Stimulated activated CD4-positive, alpha-beta T cell treated with anti-CD3 and anti-CD28 coated beads, Interleukin-2, amount 100 ng/mL, for 4 hours (primary cell): ENCODE measurements around the gene C4A.
"Not testable (repeated sequence)": the region's sequence is repeated elsewhere in the genome, so short reads cannot be mapped to it uniquely, and the experiment has no call there.

Source experiments
- DNase-seq: peaks from one replicate; pipeline ENCODE4 v3.0.0-alpha.2; 2020; ENCODE audit warnings: low read depth

The C4A gene

DNA sequence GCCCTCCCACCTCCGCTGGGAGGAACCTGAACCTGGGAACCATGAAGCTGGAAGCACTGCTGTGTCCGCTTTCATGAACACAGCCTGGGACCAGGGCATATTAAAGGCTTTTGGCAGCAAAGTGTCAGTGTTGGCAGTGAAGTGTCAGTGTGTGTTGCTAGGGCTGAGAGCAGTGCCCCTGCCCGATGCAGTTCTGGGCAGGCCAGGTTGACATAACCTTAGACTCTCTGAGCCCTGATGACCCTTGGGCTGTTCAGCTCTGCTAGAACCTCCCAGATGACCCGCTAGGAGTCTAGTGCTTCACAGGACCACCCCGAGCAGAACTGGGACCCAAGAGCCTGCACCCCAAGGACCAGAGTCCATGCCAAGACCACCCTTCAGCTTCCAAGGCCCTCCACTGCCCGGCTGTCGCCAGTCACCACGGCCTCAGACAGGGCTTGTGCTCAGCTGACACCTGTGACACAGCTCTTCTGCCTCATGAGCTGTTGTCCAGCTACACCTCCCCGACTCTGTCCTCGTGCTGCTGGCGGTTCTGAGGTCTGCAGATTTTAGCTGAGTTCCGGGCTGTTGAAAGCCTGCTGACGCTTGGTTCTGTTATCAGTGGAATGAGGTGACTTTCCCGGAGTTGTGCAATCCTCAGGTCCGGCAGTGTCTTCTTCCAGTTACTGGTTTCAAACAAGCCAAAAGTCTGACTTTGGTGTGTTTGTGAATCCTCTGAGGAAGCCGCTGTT lies 53.6 kb downstream of the C4A start:
- not testable (repeated sequence) for DNase-seq

DNA sequence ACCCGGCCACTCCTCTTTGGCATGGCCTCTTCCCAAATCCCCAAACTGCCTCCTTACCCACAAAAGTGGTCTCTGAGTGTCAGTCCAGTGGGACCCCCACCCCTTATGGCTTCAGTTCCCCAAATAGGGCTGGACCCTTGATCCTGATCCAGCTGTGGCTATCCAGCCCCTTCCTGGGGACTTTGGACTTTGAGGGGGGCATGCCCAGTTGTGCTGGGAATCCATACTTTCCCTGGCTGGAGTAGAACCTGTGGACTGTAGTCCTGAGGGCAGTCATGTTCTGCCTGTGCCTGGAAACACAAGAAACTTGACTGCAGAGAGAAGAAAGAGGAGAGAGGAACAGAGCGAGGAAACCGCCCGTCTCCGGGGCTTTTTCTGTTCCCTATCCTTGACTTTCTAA lies 55.3 kb downstream of the C4A start:
- not testable (repeated sequence) for DNase-seq

DNA sequence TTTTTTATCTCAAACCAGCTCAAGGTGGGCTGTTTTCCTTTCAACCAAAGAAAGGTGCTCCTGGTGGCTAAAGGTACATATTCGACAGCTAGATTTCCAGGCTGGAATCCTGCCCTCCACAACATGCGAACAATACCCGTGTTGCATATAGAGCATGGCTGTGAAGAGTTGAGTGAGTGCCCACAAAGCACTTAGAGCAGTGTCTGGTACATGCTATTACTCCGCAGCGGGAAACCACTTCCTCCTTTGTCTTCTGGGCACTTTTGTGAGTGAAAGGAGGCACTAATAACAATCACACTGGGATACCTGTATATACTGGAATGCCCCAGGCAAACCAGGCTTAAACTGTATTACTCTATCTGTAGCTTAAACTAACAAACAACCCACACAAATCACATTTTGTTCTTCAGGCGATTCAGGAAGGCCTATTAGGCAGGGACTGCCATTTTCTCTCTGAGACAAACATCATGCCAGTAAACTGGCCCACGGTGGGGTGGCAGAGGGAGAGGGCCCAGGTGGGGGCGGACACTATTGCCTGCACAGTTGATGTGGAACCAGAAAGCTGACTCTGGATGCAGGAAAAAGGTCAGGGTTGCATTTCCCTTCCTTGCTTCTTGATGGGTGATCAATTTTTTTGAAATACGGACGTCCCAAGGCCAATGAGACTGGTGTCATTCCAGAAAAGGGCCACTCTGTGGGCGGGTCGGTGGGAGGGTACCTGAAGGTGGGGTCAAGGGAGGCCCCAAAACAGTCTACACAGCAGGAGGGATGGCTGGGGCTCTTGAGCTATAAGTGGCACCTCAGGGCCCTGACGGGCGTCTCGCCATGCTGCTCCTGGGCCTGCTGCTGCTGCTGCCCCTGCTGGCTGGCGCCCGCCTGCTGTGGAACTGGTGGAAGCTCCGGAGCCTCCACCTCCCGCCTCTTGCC lies 56.0 kb downstream of the C4A start, which contains the start of gene CYP21A2:
Gene CYP21A2 (plus strand): TSS at position 818 of the 927 bp plus-strand sequence. CDS start 8 bp downstream, at position 826.
- not testable (repeated sequence) for DNase-seq

DNA sequence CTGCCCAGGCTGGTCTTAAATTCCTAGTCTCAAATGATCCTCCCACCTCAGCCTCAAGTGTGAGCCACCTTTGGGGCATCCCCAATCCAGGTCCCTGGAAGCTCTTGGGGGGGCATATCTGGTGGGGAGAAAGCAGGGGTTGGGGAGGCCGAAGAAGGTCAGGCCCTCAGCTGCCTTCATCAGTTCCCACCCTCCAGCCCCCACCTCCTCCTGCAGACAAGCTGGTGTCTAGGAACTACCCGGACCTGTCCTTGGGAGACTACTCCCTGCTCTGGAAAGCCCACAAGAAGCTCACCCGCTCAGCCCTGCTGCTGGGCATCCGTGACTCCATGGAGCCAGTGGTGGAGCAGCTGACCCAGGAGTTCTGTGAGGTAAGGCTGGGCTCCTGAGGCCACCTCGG lies 57.0 kb downstream of the C4A start:
- DNase-seq = not testable (repeated sequence)

DNA sequence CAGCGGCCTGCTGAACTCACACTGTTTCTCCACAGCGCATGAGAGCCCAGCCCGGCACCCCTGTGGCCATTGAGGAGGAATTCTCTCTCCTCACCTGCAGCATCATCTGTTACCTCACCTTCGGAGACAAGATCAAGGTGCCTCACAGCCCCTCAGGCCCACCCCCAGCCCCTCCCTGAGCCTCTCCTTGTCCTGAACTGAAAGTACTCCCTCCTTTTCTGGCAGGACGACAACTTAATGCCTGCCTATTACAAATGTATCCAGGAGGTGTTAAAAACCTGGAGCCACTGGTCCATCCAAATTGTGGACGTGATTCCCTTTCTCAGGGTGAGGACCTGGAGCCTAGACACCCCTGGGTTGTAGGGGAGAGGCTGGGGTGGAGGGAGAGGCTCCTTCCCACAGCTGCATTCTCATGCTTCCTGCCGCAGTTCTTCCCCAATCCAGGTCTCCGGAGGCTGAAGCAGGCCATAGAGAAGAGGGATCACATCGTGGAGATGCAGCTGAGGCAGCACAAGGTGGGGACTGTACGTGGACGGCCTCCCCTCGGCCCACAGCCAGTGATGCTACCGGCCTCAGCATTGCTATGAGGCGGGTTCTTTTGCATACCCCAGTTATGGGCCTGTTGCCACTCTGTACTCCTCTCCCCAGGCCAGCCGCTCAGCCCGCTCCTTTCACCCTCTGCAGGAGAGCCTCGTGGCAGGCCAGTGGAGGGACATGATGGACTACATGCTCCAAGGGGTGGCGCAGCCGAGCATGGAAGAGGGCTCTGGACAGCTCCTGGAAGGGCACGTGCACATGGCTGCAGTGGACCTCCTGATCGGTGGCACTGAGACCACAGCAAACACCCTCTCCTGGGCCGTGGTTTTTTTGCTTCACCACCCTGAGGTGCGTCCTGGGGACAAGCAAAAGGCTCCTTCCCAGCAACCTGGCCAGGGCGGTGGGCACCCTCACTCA lies 57.7 kb downstream of the C4A start:
- not testable (repeated sequence) for DNase-seq

DNA sequence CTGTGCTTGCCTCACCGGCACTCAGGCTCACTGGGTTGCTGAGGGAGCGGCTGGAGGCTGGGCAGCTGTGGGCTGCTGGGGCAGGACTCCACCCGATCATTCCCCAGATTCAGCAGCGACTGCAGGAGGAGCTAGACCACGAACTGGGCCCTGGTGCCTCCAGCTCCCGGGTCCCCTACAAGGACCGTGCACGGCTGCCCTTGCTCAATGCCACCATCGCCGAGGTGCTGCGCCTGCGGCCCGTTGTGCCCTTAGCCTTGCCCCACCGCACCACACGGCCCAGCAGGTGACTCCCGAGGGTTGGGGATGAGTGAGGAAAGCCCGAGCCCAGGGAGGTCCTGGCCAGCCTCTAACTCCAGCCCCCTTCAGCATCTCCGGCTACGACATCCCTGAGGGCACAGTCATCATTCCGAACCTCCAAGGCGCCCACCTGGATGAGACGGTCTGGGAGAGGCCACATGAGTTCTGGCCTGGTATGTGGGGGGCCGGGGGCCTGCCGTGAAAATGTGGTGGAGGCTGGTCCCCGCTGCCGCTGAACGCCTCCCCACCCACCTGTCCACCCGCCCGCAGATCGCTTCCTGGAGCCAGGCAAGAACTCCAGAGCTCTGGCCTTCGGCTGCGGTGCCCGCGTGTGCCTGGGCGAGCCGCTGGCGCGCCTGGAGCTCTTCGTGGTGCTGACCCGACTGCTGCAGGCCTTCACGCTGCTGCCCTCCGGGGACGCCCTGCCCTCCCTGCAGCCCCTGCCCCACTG lies 58.6 kb downstream of the C4A start:
- DNase-seq = not testable (repeated sequence)

DNA sequence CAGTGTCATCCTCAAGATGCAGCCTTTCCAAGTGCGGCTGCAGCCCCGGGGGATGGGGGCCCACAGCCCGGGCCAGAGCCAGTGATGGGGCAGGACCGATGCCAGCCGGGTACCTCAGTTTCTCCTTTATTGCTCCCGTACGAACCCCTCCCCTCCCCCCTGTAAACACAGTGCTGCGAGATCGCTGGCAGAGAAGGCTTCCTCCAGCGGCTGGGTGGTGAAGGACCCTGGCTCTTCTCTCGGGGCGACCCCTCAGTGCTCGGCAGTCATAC lies 59.1 kb downstream of the C4A start:
- DNase-seq = not testable (repeated sequence)

DNA sequence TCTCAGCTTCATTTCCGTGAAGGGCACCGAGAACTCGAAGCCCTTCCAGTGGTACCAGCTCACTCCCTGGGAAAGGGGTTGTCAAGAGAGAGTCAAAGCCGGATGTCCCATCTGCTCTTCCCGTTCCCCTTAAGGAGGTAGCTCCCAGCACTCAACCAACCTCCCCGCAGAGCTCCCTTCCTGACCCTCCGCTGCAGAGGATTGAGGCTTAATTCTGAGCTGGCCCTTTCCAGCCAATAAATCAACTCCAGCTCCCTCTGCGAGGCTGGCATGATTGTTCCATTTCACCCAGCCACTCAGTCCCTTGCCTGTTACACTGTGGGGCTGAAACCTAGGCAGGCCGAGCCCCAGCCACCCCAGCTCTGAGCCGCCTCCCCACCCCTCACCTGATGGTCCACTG lies 59.5 kb downstream of the C4A start:
- DNase-seq = not testable (repeated sequence)

DNA sequence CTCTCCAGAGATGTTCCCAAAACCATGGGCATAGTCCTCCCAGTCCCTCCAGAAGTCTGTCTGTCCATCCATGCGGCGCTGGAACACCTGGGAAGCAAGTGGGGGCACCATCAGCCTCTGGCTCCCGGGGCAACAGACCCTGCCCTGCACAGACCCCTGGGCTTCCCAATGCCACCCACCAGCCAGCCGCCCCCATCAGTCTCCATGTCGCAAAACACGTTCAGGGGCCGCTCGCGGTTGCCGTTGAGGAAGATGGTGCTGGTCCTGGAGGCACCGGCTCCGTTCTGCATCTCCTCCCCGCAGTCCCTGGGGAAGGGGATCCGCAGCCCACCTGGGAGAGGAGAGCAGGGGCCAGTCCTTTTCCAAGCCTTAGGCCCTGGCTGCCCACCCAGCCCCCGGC lies 60.4 kb downstream of the C4A start:
- not testable (repeated sequence) for DNase-seq

DNA sequence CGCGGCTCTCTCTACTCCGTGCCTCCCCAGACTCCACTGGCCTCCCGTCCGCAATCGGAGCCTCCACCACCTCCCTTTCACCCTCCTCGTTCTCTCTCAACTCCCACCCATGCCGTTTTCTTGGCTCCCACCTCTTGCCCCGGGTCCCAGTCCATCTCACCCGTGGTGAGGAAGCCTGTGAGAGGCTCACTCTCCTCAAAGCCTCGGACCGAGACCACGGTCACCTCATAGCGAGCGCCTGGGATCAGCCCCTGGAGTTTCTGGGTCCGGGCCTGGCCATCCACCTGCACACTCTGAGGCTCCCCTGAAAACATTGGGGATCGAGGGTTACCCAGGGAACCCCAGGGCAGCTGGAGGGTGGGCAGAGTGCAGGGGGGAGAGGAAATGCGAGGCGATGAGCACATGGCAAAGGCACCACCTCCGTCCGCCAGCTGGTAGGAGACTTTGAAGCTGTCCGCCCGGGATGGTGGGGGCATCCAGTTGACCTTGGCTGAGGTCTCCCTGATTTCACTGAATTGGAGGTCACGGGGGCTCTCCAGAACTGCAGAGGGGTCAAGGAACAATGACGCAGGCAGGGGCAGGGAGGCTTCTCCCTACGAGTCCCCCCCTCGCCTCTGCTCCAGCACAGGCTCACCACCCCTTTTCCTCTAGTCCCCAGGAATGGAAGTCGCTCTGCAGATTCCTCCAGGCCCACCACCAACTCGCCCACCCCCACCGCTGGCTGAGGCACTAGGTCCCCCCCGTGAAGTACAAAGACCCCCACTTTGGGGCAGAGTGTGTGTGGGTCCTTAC lies 61.9 kb downstream of the C4A start:
- not testable (repeated sequence) for DNase-seq

DNA sequence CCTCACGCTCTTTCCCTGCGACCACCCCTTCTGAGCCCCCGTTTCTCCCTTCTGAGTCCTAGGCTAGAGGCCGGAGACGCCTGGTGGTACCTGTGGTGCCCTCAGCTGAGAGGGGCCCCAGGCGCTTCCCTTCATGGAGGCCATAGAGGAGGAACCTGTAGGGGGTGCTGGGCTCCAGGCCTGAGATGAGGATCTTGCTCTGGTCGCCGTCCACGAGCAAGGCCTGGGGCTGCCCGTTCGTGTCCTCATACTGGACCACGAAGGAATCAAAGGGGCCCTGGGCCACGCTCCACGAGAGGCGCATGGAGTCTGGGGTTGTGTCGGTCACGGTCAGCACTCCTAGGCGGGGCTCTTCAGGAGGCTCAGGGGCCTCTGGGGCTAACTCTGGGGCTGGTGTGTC lies 63.1 kb downstream of the C4A start:
- not testable (repeated sequence) for DNase-seq

DNA sequence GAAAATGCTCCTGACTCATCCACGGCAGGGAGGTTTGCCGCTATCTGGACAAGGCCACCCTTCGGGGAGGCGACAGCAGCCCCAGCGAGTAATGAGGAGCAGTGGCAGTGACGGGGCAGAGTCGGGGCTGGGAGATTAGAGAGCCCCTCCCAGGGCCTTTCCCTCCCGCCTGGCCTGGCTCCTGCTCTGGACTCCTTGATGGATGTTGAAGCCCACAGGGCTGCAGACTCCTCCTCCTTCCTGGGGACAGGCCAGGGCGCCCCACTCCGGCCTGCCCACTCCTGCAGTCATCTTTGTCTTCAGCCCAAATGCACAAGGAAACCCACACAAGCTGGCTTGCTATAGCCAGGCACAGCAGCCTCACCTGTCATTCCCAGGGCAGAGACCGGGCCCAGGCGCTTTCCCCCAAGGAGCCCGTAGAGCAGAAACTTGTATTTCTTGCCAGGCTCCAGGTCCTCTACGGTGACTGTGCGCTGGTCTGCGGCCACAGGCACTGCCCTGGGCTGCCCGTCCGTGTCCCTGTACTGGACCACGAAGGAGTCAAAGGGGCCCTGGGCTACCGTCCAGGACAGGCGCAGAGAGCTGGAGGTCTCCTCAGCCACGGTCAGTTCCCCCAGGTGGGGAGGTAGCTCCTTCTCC lies 64.1 kb downstream of the C4A start:
- DNase-seq = no peak

DNA sequence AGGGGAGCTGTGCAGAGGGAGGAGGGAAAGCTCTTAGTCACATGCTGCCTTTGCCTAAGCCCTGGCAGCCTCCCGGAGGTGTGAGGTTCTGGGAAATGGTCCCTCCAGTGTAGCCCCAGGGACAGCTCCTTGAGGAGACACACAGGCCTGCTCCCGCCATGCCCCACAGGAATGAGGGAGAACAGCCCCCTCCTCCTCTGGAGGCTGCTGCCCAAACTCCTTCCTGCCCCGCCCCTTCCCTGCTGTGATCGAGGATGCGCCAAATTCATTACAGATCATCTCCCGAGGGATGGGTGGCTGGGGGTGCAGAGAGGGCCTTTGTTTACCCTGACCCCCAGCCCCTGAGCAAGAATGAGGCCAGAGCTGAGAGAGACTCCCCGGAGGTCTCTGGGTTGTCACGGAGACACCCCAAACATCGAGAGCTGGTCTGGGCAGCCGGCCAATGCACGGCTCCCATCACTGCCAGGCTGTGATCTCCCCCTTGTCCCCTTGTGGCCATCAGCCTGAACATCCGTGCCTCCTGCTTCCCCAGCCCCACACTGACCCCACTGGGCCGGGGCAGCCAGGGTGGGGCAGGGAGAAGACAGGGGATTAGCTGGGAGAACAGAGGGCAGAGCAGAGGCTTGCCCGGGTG lies 64.7 kb downstream of the C4A start:
- no peak for DNase-seq

DNA sequence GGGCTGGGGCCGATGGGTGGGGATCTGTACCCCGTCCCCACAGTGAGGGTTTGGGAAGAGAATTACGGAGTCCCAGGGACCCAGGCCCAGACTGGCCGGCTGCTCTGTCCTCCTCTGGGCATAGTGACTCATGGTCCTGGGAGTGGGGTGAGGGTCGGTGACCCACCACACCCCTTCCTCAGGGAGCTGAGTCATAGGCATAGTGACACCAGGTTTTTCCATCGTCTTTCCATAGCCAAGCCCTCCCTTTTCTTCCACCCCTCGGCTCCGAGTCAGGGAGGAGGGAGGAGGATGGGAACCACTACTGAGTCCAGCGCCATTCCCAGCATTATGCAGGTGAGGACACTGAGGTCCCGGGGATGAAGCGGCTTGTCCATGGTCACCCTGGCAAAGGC lies 65.2 kb downstream of the C4A start:
- no peak for DNase-seq

DNA sequence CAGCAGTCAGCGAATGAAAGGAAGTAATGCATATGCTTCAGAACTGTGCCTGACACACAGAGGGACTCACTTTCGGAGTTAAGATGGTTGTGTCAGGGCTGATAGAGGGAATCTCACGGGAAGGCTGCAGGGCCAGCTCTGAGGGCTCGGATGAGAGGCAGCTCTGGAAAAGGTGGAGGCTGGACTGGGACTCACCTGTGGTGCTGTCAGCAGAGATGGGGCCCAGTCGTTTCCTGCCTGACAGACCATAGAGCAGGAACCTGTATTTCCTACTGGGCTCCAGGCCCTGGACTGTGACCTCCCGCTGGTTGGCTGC lies 65.6 kb downstream of the C4A start:
- DNase-seq = no peak

DNA sequence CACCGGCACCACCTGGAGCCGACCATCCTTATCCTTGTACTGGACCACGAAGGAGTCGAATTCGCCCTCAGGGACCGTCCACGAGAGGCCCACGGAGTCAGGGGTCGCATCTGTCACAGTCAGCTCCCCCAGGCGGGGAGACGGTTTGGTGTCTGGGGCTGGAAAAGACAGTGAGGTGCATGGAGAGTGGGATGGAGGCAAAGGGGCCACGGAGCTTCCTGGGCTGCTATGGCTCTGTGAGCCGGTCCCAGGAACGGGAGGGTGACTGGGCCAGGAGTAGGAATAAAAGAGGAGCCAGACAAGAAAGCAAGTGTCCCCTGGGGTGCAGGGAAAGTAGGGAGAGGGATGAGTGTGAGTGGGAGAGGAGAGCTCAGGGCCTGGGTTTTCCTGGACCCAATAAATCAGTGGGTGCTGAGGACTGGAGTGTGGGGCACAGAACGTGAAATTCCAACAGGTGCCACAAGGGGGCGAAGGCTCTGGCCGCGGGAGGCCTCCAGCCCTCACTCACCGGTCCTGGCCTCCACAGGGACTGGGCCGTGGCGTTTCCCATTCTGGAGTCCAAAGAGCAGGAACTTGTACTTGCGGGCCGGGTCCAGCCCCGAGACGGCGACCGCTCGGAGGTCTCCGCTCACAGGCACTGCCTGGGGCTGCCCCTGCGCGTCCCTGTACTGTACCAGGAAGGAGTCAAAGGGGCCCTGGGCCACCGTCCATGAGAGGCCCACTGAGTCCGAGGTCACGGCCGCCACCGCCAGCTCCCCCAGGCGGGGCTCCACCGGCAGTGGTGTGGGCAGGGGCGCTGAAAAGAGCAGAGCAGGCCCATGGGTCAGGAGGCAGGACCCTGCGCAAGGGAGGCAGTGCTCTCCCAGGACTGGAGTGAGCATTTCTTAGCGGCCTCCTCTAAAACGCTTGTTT lies 66.3 kb downstream of the C4A start:
- DNase-seq = peak; percentile 32

DNA sequence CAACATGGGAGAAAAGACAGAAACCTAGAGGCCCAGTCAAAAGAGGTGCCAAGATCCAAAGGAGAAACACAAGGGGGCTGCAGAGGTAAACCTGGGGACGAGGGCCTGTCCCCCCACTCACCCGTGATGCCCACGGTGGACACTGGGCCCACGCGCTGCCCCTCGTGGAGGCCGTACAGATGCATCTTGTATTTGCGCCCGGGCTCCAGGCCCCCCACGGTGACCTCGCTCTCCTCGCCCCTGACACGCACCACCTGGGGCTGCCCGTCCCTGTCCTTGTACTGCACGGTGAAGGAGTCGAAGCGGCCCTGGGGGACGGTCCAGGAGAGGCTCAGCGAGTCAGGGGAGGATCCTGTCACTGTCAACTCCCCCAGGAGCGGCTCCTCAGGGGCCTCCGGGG lies 67.3 kb downstream of the C4A start:
- not testable (repeated sequence) for DNase-seq

DNA sequence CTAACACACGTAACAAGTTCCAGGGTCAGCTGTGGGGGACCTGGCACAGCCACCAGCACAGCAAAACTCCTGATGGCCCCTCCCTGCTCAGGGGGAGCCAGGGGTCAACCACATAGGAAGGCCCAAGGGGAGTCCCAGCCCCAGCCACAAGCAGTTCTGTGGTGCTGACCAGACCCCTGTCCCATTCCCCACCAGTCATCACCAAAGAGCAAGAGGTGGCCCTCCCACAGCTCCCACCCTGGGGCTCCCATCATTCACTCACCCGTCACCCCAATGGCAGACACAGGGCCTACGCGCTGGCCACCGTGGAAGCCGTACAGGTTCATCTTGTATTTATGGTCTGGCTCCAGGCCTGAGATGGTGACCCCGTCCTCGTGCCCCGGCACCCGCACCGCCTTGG lies 67.9 kb downstream of the C4A start:
- not testable (repeated sequence) for DNase-seq

DNA sequence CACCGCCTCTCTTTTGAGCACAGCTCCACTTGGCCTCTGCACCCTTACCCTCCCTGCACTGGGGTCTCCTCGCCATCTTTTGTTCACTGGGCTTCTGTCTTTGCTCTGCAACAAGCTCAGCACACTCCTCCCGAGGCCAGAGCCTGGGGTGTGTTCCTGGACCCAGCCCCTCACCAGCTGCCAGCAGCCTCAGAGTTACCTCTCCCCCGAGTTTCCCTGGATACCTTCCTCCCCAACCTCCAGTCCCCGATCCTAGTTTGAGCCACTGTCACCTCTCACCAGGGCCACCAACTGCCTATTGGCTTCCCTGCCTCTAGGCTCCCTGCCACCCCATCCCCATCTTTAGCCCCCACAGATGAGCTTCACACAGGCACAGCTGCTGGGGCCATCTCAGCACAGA lies 68.7 kb downstream of the C4A start:
- no peak for DNase-seq
